MM.1S (cell line): ENCODE results near the gene SPACA5.
"Not testable (repeated sequence)": the region's sequence is repeated elsewhere in the genome, so short reads cannot be mapped to it uniquely, and the experiment has no call there.

ENCODE experiments used
- DNase-seq: peaks from one replicate; pipeline ENCODE4 v3.0.0-alpha.2; 2015
- H2AFZ ChIP-seq: fragments of 300-600 bp; sonication (generic); 2 replicates; pipeline ENCODE4 v1.6.0; 2016; ENCODE audit warnings: antibody characterized with exemption, low read length
- H3F3A ChIP-seq: fragments of 300-600 bp; sonication (generic); 2 replicates; pipeline ENCODE4 v1.6.1; 2016; ENCODE audit warnings: mild to moderate bottlenecking, antibody characterized with exemption, low read length, moderate library complexity, mixed read lengths; ENCODE audit not compliant: insufficient read depth
- H3K27ac ChIP-seq: fragments of 300-600 bp; sonication (generic); 2 replicates; pipeline ENCODE4 v1.5.1; 2016; ENCODE audit warnings: mild to moderate bottlenecking, low read length
- H3K27me3 ChIP-seq: fragments of 300-600 bp; sonication (generic); replicated peaks from 2 replicates; pipeline ENCODE4 v1.6.0; 2016; ENCODE audit warnings: low read length; ENCODE audit not compliant: insufficient read depth
- H3K36me3 ChIP-seq: fragments of 300-600 bp; sonication (generic); replicated peaks from 2 replicates; pipeline ENCODE4 v1.6.1; 2016; ENCODE audit warnings: mild to moderate bottlenecking, low read length, mixed read lengths; ENCODE audit not compliant: insufficient read depth
- H3K4me1 ChIP-seq: fragments of 300-600 bp; sonication (generic); 2 replicates; pipeline ENCODE4 v1.6.1; 2016; ENCODE audit warnings: low read length, mixed read lengths
- H3K4me2 ChIP-seq: fragments of 300-600 bp; sonication (generic); 2 replicates; pipeline ENCODE4 v1.6.0; 2016; ENCODE audit warnings: low read depth, low read length
- H3K4me3 ChIP-seq: fragments of 300-600 bp; sonication (generic); 2 replicates; pipeline ENCODE4 v1.5.1; 2016; ENCODE audit warnings: low read length, mixed read lengths
- H3K79me2 ChIP-seq: fragments of 300-600 bp; sonication (generic); 2 replicates; pipeline ENCODE4 v1.6.1; 2016; ENCODE audit warnings: mixed run types, low read length, mixed read lengths
- H3K9ac ChIP-seq: fragments of 300-600 bp; sonication (generic); 2 replicates; pipeline ENCODE4 v1.6.1; 2016; ENCODE audit warnings: low read length, mixed read lengths
- H3K9me2 ChIP-seq: fragments of 300-600 bp; sonication (generic); replicated peaks from 2 replicates; pipeline ENCODE4 v1.6.1; 2016; ENCODE audit warnings: mild to moderate bottlenecking, low read length, mixed read lengths; ENCODE audit not compliant: insufficient read depth
- H3K9me3 ChIP-seq: fragments of 300-600 bp; sonication (generic); replicated peaks from 2 replicates; pipeline ENCODE4 v1.6.1; 2016; ENCODE audit warnings: mild to moderate bottlenecking, low read length, mixed read lengths; ENCODE audit not compliant: insufficient read depth
- H4K20me1 ChIP-seq: fragments of 300-600 bp; sonication (generic); 2 replicates; pipeline ENCODE4 v1.6.1; 2016; ENCODE audit warnings: mild to moderate bottlenecking, low read length, moderate library complexity, mixed read lengths; ENCODE audit not compliant: insufficient read depth
- CTCF ChIP-seq: fragments of 300-600 bp; sonication (generic); IDR thresholded peaks from 2 replicates; pipeline ENCODE4 v1.5.1; 2016; ENCODE audit warnings: antibody characterized with exemption, low read length, mixed read lengths
- EZH2 ChIP-seq: fragments of 300-600 bp; sonication (generic); optimal IDR thresholded peaks from 2 replicates; pipeline ENCODE3; 2017; ENCODE audit warnings: low read depth, mild to moderate bottlenecking, antibody characterized with exemption, low read length, mixed read lengths
- EZH2phosphoT487 ChIP-seq: fragments of 300-600 bp; sonication (generic); IDR thresholded peaks from 2 replicates; pipeline ENCODE4 v1.6.1; 2018; ENCODE audit warnings: antibody characterized with exemption, low read length

SPACA5 gene

DNA sequence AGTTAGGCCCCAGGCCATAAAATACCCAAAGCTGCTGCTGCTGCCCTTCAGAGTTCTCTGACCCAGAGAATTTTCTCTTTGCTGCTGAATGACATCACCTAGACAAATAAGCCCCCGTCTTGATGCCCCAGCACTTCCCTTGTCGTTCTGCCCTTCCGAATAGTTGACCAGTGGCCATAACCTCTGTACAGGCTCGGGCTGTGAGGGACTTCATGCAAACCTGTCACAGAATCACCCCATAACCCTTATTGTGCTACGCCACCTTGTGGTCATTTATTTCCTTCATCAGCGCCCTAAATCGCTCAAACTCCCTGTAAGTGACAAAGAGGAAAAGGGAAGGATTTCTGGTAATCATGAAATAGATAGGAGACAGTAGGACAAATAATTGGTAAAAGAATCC lies 18.8 kb downstream of the SPACA5 start:
- H3K4me2 ChIP-seq, result no peak overlapping the region
- peaks cover 6% of the 10 kb centered on the region; the same call in 1 of the 2 replicates for H3K4me1 ChIP-seq
- H3K4me3 ChIP-seq, result no peak overlapping the region
- H3K27ac ChIP-seq, result no peak overlapping the region
- H3K36me3 ChIP-seq, result no peaks in the 10 kb centered on the region
- H3K9me2 ChIP-seq, result no peaks in the 10 kb centered on the region
- H3F3A ChIP-seq, result no peaks in the 10 kb centered on the region
- no peak for TF ChIP-seq EZH2
- peak; percentile 61 for TF ChIP-seq CTCF
- peak; percentile 58 for DNase-seq
- H3K9me3 ChIP-seq, result no peaks in the 10 kb centered on the region
- H2AFZ ChIP-seq, result 0 out of 2 replicates have a peak overlapping the region, but pooled peaks have one; percentile 38
- no peaks in the 10 kb centered on the region for H4K20me1 ChIP-seq
- no peaks in the 10 kb centered on the region for H3K79me2 ChIP-seq
- H3K9ac ChIP-seq, result no peak overlapping the region
- H3K27me3 ChIP-seq, result no peaks in the 10 kb centered on the region

DNA sequence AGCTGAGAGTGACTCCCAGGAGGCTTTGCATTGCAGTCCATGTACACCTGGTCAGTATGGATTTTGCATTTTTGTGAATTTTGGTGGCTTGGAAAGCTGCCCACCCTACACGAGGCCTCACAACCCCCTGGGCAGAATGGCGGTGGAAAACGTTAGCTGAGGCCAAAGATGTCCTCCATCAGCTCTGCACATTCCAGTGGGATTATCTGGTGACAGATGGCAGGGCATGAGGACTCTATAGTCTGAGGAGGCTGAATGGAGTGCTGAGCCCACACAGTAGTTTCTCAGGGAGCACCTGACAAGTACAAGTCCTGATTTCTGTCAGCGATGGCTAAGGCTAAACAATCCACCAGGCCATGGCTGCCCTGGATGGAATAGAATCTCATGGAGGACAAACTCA lies 20.8 kb downstream of the SPACA5 start:
- not testable (repeated sequence) for H3K9ac ChIP-seq, H3K4me1 ChIP-seq, H3K4me2 ChIP-seq, H3K27ac ChIP-seq, H3F3A ChIP-seq, H3K27me3 ChIP-seq, H3K9me2 ChIP-seq, H3K79me2 ChIP-seq, H3K4me3 ChIP-seq, H4K20me1 ChIP-seq, H3K36me3 ChIP-seq, DNase-seq, H3K9me3 ChIP-seq, H2AFZ ChIP-seq

DNA sequence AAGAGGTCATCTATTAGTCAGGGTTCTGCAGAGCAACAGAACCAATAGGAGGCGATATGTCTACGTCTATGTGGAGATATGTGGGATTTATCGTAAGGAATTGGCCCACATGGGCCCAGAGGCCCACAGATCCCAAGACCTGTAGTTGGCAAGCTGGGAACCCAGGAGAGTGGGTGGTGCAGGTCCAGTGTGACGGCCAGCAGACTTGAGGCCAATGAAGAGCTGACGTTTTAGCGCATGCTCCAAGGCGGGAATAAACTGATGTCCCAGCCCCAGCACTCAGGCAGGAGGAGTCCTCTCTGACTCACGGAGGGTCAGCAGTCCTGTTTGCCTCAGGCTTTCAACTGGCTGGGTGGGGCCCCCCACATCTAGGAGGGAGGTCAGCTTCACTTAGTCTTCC lies 21.3 kb downstream of the SPACA5 start:
- H3K27ac ChIP-seq, result no peak overlapping the region
- H2AFZ ChIP-seq, result no peak overlapping the region
- H3K9me2 ChIP-seq, result no peaks in the 10 kb centered on the region
- no peak overlapping the region for H3K4me3 ChIP-seq
- no peaks in the 10 kb centered on the region for H3K79me2 ChIP-seq
- TF ChIP-seq EZH2phosphoT487, result no peak
- no peak for TF ChIP-seq CTCF
- no peak for TF ChIP-seq EZH2
- no peaks in the 10 kb centered on the region for H3K27me3 ChIP-seq
- peaks cover 6% of the 10 kb centered on the region; the same call in 1 of the 2 replicates for H3K4me1 ChIP-seq
- no peaks in the 10 kb centered on the region for H3K36me3 ChIP-seq
- H4K20me1 ChIP-seq, result no peaks in the 10 kb centered on the region
- H3F3A ChIP-seq, result no peaks in the 10 kb centered on the region
- no peaks in the 10 kb centered on the region for H3K9me3 ChIP-seq
- no peak overlapping the region for H3K9ac ChIP-seq
- no peak overlapping the region for H3K4me2 ChIP-seq
- no peak for DNase-seq

- no peak overlapping the region for H3K9ac ChIP-seq
- no peaks in the 10 kb centered on the region for H3K9me2 ChIP-seq
- no peaks in the 10 kb centered on the region for H3K36me3 ChIP-seq
- H3K79me2 ChIP-seq, result no peaks in the 10 kb centered on the region
- TF ChIP-seq CTCF, result no peak
- no peak for TF ChIP-seq EZH2phosphoT487
- no peaks in the 10 kb centered on the region for H3F3A ChIP-seq
- peaks cover 6% of the 10 kb centered on the region; the same call in 1 of the 2 replicates for H3K4me1 ChIP-seq
- DNase-seq, result no peak
- no peak overlapping the region for H3K27ac ChIP-seq
- H3K9me3 ChIP-seq, result no peaks in the 10 kb centered on the region
- H3K27me3 ChIP-seq, result no peaks in the 10 kb centered on the region
- no peak overlapping the region for H2AFZ ChIP-seq
- H3K4me2 ChIP-seq, result no peak overlapping the region
- H3K4me3 ChIP-seq, result no peak overlapping the region
- H4K20me1 ChIP-seq, result no peaks in the 10 kb centered on the region
These were observed 23.4 kb downstream of the SPACA5 start for GRCh38 chrX:48030237-48030636.

- not testable (repeated sequence) for H3F3A ChIP-seq, DNase-seq, H3K9me2 ChIP-seq, H3K36me3 ChIP-seq, H3K27me3 ChIP-seq, H3K4me1 ChIP-seq, H3K9me3 ChIP-seq, H3K27ac ChIP-seq, H3K9ac ChIP-seq, H2AFZ ChIP-seq, H3K4me3 ChIP-seq, H4K20me1 ChIP-seq, H3K79me2 ChIP-seq, H3K4me2 ChIP-seq
These were observed 23.9 kb downstream of the SPACA5 start for GRCh38 chrX:48030641-48031173.
